SK-N-SH treated with all-trans-retinoic acid at 6 μM for 48 hours (cell line): Measurements from ENCODE around the gene KCNIP4.

ENCODE experiments used
- ATAC-seq: fragments of 200-7000 bp; cut with Tn5 transposase; 3 replicates; pipeline ENCODE4 v1.9.1; 2020; ENCODE audit warnings: mild to moderate bottlenecking, moderate library complexity
- BACH2 ChIP-seq: fragments of 250-450 bp; sonication (Bioruptor Pico); IDR thresholded peaks from 2 replicates; pipeline ENCODE4 v1.9.0; 2021; ENCODE audit warnings: mild to moderate bottlenecking, borderline replicate concordance
- CSRNP3 ChIP-seq: fragments of 250-450 bp; sonication (Bioruptor Pico); IDR thresholded peaks from 2 replicates; pipeline ENCODE4 v1.5.1; 2021; ENCODE audit warnings: mild to moderate bottlenecking, moderate library complexity
- ESRRG ChIP-seq: fragments of 250-450 bp; sonication (Bioruptor Pico); IDR thresholded peaks from 2 replicates; pipeline ENCODE4 v1.6.1; 2021; ENCODE audit warnings: mild to moderate bottlenecking
- GLIS3 ChIP-seq: fragments of 250-450 bp; sonication (Bioruptor Pico); IDR thresholded peaks from 2 replicates; pipeline ENCODE4 v1.5.0; 2020; ENCODE audit warnings: mild to moderate bottlenecking, moderate library complexity
- ISL1 ChIP-seq: fragments of 250-450 bp; sonication (Bioruptor Pico); IDR thresholded peaks from 2 replicates; pipeline ENCODE4 v2.1.2; 2022; ENCODE audit warnings: mild to moderate bottlenecking, moderate library complexity
- OSR1 ChIP-seq: fragments of 250-450 bp; sonication (Bioruptor Pico); IDR thresholded peaks from 2 replicates; pipeline ENCODE4 v1.8.0; 2022; ENCODE audit warnings: moderate library complexity, mild to moderate bottlenecking, inconsistent platforms
- PATZ1 ChIP-seq: fragments of 250-450 bp; sonication (Bioruptor Pico); IDR thresholded peaks from 2 replicates; pipeline ENCODE4 v1.8.0; 2020; ENCODE audit warnings: mild to moderate bottlenecking, moderate library complexity, borderline replicate concordance
- PPARA ChIP-seq: fragments of 250-450 bp; sonication (Bioruptor Pico); IDR thresholded peaks from 2 replicates; pipeline ENCODE4 v1.5.0; 2020; ENCODE audit warnings: mild to moderate bottlenecking, borderline replicate concordance
- RARB ChIP-seq: fragments of 250-450 bp; sonication (Bioruptor Pico); IDR thresholded peaks from 2 replicates; pipeline ENCODE4 v1.8.0; 2021; ENCODE audit warnings: mild to moderate bottlenecking, moderate library complexity
- SNAI2 ChIP-seq: fragments of 250-450 bp; sonication (Bioruptor Pico); IDR thresholded peaks from 2 replicates; pipeline ENCODE4 v1.5.0; 2020; ENCODE audit warnings: mild to moderate bottlenecking, moderate library complexity
- TCF4 ChIP-seq: fragments of 250-450 bp; sonication (Bioruptor Pico); IDR thresholded peaks from 2 replicates; pipeline ENCODE4 v1.8.0; 2021; ENCODE audit warnings: mild to moderate bottlenecking, moderate library complexity, borderline replicate concordance
- TOX ChIP-seq: fragments of 250-450 bp; sonication (Bioruptor Pico); IDR thresholded peaks from 2 replicates; pipeline ENCODE4 v1.8.0; 2021; ENCODE audit warnings: mild to moderate bottlenecking, moderate library complexity, borderline replicate concordance
- TSHZ2 ChIP-seq: fragments of 250-450 bp; sonication (Bioruptor Pico); IDR thresholded peaks from 2 replicates; pipeline ENCODE4 v1.5.0; 2020; ENCODE audit warnings: mild to moderate bottlenecking, moderate library complexity
- ZC3H10 ChIP-seq: fragments of 250-450 bp; sonication (Bioruptor Pico); IDR thresholded peaks from 2 replicates; pipeline ENCODE4 v1.5.1; 2021; ENCODE audit warnings: mild to moderate bottlenecking, moderate library complexity
- ZFP3 ChIP-seq: fragments of 250-450 bp; sonication (Bioruptor Pico); IDR thresholded peaks from 2 replicates; pipeline ENCODE4 v1.5.0; 2020; ENCODE audit warnings: mild to moderate bottlenecking, moderate library complexity
- ZFP30 ChIP-seq: fragments of 450-650 bp; formaldehyde crosslinking; IDR thresholded peaks from 2 replicates; pipeline ENCODE4 v1.5.0; 2022; ENCODE audit warnings: mild to moderate bottlenecking, moderate library complexity
- ZNF8 ChIP-seq: fragments of 450-650 bp; formaldehyde crosslinking; IDR thresholded peaks from 2 replicates; pipeline ENCODE4 v1.5.0; 2020; ENCODE audit warnings: mild to moderate bottlenecking, moderate library complexity
- TF ChIP-seq, protein P1 (sequence below): fragments of 250-450 bp; sonication (Bioruptor Pico); IDR thresholded peaks from 2 replicates; pipeline ENCODE4 v1.5.1; 2020; ENCODE audit warnings: low read depth, mild to moderate bottlenecking, moderate library complexity
- TF ChIP-seq, protein P2 (sequence below): fragments of 250-450 bp; sonication (Bioruptor Pico); IDR thresholded peaks from 2 replicates; pipeline ENCODE4 v1.8.0; 2021; ENCODE audit warnings: low read depth, mild to moderate bottlenecking, moderate library complexity, borderline replicate concordance

KCNIP4 gene

DNA sequence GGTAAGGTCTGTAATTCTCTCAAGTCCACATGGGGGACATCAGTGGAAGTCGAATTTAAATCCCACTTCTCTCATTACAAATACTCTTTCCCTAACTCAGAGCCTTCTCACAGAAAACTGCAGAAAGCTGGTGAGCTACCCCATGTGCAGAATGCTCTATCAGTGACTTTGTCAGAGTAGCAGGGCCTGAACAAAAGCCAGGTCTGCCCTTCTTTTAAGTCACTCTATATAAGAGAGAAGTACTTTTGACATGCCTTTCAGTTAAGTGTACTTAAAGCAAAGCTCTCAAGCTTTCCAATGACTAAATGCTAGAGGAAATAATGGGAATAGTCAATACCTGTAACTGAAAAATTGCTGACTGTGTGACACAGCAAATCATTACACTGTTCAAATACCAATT, 323.1 kb downstream of the KCNIP4 start (continued):
- TF ChIP-seq ISL1 (CRISPR knock-in tag) (no peak), TCF4 (CRISPR knock-in tag) (no peak), GLIS3 (CRISPR knock-in tag) (no peak), OSR1 (CRISPR knock-in tag) (no peak), RARB (CRISPR knock-in tag) (no peak), TOX (CRISPR knock-in tag) (no peak)
- TF ChIP-seq, protein P1, sequence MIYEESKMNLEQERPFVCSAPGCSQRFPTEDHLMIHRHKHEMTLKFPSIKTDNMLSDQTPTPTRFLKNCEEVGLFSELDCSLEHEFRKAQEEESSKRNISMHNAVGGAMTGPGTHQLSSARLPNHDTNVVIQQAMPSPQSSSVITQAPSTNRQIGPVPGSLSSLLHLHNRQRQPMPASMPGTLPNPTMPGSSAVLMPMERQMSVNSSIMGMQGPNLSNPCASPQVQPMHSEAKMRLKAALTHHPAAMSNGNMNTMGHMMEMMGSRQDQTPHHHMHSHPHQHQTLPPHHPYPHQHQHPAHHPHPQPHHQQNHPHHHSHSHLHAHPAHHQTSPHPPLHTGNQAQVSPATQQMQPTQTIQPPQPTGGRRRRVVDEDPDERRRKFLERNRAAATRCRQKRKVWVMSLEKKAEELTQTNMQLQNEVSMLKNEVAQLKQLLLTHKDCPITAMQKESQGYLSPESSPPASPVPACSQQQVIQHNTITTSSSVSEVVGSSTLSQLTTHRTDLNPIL (CRISPR knock-in tag) = no peak
- TF ChIP-seq, protein P2, sequence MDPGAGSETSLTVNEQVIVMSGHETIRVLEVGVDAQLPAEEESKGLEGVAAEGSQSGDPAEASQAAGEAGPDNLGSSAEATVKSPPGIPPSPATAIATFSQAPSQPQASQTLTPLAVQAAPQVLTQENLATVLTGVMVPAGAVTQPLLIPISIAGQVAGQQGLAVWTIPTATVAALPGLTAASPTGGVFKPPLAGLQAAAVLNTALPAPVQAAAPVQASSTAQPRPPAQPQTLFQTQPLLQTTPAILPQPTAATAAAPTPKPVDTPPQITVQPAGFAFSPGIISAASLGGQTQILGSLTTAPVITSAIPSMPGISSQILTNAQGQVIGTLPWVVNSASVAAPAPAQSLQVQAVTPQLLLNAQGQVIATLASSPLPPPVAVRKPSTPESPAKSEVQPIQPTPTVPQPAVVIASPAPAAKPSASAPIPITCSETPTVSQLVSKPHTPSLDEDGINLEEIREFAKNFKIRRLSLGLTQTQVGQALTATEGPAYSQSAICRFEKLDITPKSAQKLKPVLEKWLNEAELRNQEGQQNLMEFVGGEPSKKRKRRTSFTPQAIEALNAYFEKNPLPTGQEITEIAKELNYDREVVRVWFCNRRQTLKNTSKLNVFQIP (CRISPR knock-in tag) = no peak

GRCh38 chr4:21605006-21605405, 343.6 kb downstream of the KCNIP4 start:
- no peak for ATAC-seq
- TF ChIP-seq ZFP30 (CRISPR knock-in tag) = no peak
- no peak for TF ChIP-seq ESRRG (CRISPR knock-in tag)
- TF ChIP-seq SNAI2 (CRISPR knock-in tag) = no peak
- TF ChIP-seq, protein P2 (CRISPR knock-in tag) = no peak
- no peak for TF ChIP-seq RARB (CRISPR knock-in tag)
- TF ChIP-seq ISL1 (CRISPR knock-in tag) = no peak
- TF ChIP-seq ZFP3 = no peak
- no peak for TF ChIP-seq TCF4 (CRISPR knock-in tag)
- no peak for TF ChIP-seq ZNF8 (CRISPR knock-in tag)
- TF ChIP-seq ZC3H10 (CRISPR knock-in tag) = no peak
- TF ChIP-seq TSHZ2 (CRISPR knock-in tag) = no peak
- no peak for TF ChIP-seq BACH2 (CRISPR knock-in tag)
- TF ChIP-seq TOX (CRISPR knock-in tag) = no peak
- no peak for TF ChIP-seq PPARA (CRISPR knock-in tag)
- TF ChIP-seq PATZ1 = no peak
- no peak for TF ChIP-seq CSRNP3 (CRISPR knock-in tag)
- TF ChIP-seq, all 23 proteins: peak for 0

DNA sequence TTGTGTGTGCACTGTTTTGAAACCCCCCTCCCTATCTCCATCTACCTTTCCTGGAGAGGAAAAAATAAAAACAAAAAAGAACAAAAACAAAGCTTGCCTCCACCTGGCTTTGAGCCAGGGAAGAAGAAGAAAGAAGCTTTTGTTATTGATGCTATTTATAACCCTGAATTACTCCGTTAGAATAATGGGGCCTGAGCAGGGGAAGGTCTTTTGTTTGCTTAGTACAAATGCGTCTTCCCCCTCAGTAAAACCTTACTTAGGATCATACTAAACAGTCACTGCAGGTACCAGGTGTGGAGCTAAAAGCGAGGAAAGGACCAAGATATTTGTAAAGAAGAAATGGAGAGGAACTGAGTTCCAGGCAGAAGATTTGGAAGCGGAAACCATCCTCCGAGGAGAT, 352.1 kb downstream of the KCNIP4 start:
- no peak for ATAC-seq
- TF ChIP-seq RARB (CRISPR knock-in tag) (no peak), TSHZ2 (CRISPR knock-in tag) (no peak), GLIS3 (CRISPR knock-in tag) (no peak)
